GM12892 (cell line): Measurements from ENCODE around the gene MORC3.

ENCODE experiments used
- DNase-seq: peaks from one replicate; pipeline ENCODE4 v3.0.0; 2011; ENCODE audit not compliant: insufficient read length
- FAIRE-seq: peaks from 2 replicates; lab custom pipeline; 2011; peaks lifted over from hg19 to GRCh38; lab: Jason Lieb, UNC
- POLR2A ChIP-seq: IDR thresholded peaks from 2 replicates; pipeline ENCODE4 v1.6.1; 2011; ENCODE audit warnings: low read depth, low read length, control low read depth
- POLR2AphosphoS5 ChIP-seq: IDR thresholded peaks from 2 replicates; pipeline ENCODE4 v1.6.1; 2011; ENCODE audit warnings: low read depth, low read length, control low read depth
- TAF1 ChIP-seq: IDR thresholded peaks from 2 replicates; pipeline ENCODE4 v1.6.1; 2011; ENCODE audit warnings: low read depth, mild to moderate bottlenecking, control low read depth, low read length, borderline replicate concordance

MORC3 gene

DNA sequence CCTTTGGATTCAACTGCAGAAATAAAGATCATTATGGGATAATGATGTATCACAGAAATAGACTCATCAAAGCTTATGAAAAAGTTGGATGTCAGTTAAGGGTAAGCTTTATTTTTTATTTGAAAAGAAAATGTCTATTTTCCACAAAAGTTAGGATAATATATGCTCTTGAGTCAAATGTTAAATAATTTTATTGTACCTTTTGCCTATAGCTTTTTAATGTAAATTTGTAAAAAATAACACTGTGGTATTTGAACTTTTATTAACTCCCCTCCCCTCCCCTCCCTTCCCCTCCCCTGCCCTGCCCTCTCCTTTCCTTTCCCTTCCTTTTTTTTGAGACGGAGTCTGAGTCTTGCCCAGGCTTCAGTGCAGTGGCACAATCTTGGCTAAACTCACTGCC lies 24.9 kb downstream of the MORC3 start:
- DNase-seq: no peak
- no peak for FAIRE-seq
- TF ChIP-seq POLR2A (no peak), POLR2AphosphoS5 (no peak), TAF1 (no peak)

DNA sequence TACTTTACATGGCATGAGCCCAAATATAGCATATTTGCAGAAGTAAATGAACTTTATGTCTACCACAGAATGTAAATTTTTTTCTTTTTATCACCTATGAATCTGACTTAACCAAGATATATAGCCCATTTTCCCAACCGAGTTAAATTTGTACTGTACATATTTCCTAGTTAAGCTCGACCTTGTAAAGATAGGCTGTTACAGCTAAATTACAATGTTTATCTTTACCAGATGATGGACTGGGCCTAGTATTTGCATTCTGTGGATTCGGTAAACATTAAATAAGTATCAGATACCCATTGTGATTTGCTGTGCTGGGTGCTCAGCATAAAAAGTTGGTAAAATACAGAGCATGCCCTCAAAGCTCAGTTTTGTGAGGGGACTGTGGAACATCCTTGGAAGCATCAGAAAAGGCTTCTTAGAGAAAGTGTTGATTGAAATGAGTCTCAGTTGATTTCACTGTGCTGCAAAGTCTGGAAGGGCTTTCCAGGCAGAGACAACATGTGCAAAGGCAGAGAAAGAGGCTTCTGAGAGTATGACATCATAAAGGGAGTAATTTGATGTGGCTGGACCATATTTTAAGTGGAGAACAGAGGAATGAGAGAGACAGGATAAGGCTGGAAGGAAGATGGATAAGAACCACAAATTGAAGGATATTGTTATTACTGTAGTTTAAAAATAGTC lies 27.4 kb downstream of the MORC3 start:
- DNase-seq: no peak
- TF ChIP-seq POLR2AphosphoS5 (no peak), POLR2A (no peak), TAF1 (no peak)
- no peak for FAIRE-seq

DNA sequence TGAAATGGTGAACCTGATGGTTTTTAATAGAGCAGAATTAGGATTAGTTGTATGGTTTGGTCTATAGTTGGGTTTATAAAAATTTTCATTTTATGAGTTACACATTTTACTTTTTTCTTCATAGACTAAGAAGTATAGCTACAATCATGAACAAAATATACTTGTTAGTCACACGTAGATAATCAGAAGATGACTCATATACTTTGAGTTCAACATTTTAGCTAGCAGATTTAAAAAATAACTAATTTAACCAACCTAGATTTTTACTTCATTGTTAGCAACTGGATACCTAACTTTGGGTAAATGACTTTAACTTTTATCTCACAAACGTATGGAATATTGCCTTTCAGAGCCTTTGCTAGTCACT lies 27.9 kb downstream of the MORC3 start:
- TF ChIP-seq TAF1: no peak
- TF ChIP-seq POLR2AphosphoS5: no peak
- no peak for FAIRE-seq
- DNase-seq: no peak

DNA sequence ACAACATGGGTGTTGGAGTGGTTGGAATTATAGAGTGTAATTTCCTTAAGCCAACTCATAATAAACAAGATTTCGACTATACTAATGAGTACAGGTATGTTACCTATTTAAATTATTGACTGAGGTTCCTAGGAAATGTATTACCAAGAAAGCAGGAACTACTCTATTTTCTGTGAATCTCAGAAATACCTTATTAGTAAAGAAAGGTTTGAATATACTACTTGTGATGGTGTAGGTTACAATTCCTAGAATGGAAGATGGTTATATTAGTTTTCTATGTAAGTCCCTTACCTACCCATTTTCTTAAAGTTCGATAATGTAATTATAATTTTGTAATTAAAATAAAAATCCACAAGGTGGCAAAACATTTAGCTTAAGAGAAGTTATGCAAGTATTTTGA lies 29.3 kb downstream of the MORC3 start:
- FAIRE-seq (no peak), DNase-seq (no peak)
- TF ChIP-seq POLR2A (no peak), POLR2AphosphoS5 (no peak), TAF1 (no peak)

DNA sequence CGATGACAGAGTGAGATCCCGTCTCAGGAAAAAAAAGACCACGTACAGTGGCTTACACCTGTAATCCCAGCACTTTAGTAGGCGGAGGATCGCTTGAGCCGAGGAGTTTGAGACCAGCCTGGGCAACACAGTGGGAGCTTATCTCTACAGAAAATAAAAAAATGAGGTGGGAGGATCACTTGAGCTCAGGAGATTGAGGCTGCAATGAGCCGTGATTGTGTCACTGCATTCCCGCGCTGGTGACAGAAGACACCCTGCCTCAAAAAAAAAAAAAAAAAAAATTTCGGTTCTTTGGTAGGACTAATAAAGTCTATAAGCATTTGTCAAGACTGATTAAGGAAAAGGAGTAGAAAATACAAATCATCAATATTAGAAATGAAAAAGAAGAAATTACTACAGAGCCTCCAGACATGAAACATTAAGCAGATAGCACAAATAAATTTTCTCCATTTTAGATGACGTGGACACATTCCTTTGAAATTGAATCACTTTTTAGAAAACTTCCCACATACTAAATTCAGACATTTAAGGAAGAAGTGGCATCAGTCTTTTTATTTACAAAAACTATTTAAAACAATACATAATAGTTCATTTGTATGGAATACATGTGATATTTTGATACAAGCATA lies 30.4 kb downstream of the MORC3 start:
- DNase-seq (no peak), FAIRE-seq (no peak)
- TF ChIP-seq TAF1 (no peak), POLR2A (no peak), POLR2AphosphoS5 (no peak)

DNA sequence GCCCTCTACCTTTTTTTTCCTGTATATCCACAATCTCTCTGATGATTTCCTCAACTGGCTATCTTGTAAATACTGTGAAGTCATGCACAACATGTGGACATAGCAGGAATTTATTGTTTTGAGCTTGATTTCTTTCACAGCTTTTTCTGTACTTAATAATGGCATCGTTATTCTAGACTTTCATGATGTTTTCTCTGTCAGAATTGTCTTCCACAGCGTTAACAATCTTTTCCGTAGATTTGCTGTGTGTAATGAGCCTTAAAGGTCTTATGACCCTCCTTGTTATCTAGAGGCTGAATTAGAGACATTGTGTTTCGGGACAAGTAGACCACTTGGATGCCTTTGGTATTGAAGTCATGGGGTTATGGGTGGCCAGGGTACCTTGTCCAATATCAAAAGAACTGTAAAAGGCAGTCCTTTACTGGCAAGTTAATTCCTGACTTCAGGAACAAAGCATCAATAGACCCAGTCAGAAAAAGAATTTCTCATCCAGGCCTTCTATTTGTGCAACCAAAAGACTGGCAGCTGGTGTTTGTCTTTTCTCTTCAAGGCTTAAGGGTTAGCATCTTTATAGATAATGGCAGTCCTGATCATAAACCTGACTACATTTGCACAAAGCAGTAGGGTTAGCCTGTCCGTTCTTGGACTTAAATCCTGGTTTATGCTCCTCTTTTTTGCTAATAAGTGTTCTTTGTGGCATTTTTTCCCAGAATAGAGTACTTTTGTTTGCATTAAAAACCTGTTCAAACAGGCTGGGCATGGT lies 35.1 kb downstream of the MORC3 start:
- TF ChIP-seq POLR2A (no peak), TAF1 (no peak), POLR2AphosphoS5 (no peak)
- no peak for DNase-seq
- peak; percentile 38 for FAIRE-seq

DNA sequence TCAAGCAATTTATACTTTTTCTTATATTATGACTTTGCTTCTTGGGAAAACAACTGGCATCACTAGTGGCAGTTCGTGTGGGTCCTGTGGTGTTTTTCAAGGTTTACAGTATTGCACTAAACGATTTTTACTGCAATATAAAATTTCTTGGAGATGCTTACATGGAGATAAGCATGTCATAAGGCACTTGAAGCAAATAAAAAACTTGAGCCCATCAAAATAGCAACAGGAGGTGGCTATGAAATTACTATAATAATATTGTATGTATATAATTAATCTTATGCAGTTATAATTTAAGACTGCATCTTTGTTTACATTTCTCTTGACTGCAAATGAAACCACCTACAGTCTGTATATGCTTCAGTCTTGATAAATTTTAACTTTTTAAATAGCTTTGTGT lies 35.9 kb downstream of the MORC3 start:
- FAIRE-seq (no peak), DNase-seq (no peak)
- TF ChIP-seq POLR2AphosphoS5 (no peak), POLR2A (no peak), TAF1 (no peak)

DNA sequence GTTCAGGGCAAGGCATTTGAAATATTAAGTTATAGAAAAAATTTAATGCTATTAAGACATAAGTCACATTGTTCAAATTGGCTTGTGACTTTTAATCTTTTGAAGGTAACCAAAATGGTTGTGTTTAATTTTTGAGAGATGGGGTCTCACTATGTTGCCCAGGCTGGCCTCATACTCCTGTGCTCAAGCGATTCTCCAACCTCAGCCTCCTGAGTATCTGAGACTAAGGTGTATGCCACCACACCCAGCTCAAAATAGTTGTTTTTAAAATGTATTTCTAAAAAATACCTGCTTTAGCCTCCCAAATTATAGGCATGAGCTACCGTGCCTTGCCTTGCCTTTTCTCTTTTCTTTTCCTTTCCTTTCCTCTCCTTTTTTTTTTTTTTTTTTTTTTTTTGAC lies 39.2 kb downstream of the MORC3 start:
- FAIRE-seq: no peak
- TF ChIP-seq POLR2AphosphoS5: no peak
- TF ChIP-seq TAF1: no peak
- no peak for TF ChIP-seq POLR2A
- no peak for DNase-seq

DNA sequence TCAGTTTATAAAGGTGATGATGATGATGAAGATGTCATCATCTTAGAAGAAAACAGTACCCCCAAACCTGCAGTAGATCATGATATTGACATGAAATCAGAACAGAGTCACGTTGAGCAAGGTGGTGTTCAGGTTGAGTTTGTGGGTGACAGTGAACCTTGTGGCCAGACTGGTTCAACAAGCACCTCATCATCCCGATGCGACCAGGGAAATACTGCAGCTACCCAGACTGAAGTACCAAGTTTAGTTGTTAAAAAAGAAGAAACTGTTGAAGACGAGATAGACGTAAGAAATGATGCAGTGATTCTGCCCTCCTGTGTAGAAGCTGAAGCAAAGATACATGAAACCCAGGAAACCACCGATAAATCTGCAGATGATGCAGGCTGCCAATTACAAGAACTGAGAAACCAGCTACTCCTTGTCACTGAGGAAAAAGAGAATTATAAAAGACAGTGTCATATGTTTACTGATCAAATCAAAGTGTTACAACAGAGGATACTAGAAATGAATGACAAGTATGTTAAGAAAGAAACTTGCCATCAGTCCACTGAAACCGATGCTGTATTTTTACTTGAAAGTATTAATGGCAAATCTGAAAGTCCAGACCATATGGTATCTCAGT lies 49.2 kb downstream of the MORC3 start:
- TF ChIP-seq POLR2A (no peak), POLR2AphosphoS5 (no peak), TAF1 (no peak)
- DNase-seq (no peak), FAIRE-seq (no peak)

DNA sequence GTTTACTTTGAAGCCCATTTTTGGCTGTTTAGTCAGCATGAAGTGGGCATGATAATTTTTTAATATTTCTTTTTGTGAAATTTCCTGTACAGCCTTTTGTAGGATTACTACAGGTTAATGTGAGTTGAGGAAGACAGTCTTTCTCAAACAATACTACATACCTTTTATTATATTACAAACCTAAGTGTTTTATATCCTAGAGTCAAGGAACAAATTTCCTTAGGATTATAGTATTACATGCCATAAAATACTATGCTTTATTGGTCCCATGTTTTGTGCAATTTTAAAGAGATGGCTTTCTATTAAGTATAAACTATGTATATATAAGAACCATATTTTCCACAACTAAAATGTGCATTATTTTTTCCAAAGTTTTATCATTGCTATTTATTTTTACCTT lies 56.0 kb downstream of the MORC3 start:
- no peak for FAIRE-seq
- TF ChIP-seq TAF1: no peak
- TF ChIP-seq POLR2A: no peak
- no peak for DNase-seq

DNA sequence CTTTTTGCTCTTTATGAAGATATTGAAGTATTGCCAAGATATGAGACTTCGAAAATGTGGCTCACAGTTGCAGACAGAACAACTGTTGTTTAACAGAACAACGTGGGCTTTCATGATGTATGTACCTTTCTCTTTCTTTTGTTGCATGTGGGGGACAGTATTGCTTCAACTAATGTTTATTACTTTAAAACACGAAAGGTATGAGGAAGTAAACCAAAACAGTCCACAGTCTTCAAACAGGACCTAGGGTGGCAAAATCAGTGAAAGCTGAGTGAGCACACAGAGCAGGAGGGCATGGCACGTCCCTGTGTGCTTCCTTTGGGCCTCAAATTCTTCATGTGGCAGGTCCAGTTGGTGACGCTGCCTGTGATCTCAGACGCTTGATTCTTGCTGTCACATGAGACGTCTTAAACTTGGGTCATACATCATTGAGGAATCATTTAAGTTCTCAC lies 57.4 kb downstream of the MORC3 start:
- TF ChIP-seq POLR2A (no peak), POLR2AphosphoS5 (no peak), TAF1 (no peak)
- FAIRE-seq (no peak), DNase-seq (no peak)
